Posterior vena cava (tissue), 2 donors: ENCODE results near the gene CLIP3. TPM values are rescaled to one million over a fixed set of nuclear protein-coding genes. Genes with fewer than 3 reads are reported as not detected.
A peak's percentile ranks its signal among the peaks of the same experiment; 100 is the strongest.

Experiments
- DNase-seq: peaks from one replicate; pipeline ENCODE4 v3.0.0-alpha.2; 2020; ENCODE audit warnings: low spot score
- intact Hi-C, 2 donors: fragments of 100-400 bp; cut with DNase I; formaldehyde crosslinking; loops; one replicate each; pipeline versions ENCODE4 v1.14.1 to v1.14.2; 2022 to 2023
- total RNA-seq, 2 donors: library from RNA; stranded (reverse); fragmentation: NEBNext Ultra II Directional; extraction: Animal tissue kit (Norgen Biotek cat#: 25700); gene quantifications; one replicate each; pipeline ENCODE4 v1.2.1, GENCODE V29; 2021
- donor health status: DM: yes; HTN: yes; CAD: no.
- donor health status: DM: yes; HTN: yes; CAD: no.

Gene CLIP3
- total RNA-seq, 2 donors from 2014 or later: 30.4 to 32.0 TPM

DNA sequence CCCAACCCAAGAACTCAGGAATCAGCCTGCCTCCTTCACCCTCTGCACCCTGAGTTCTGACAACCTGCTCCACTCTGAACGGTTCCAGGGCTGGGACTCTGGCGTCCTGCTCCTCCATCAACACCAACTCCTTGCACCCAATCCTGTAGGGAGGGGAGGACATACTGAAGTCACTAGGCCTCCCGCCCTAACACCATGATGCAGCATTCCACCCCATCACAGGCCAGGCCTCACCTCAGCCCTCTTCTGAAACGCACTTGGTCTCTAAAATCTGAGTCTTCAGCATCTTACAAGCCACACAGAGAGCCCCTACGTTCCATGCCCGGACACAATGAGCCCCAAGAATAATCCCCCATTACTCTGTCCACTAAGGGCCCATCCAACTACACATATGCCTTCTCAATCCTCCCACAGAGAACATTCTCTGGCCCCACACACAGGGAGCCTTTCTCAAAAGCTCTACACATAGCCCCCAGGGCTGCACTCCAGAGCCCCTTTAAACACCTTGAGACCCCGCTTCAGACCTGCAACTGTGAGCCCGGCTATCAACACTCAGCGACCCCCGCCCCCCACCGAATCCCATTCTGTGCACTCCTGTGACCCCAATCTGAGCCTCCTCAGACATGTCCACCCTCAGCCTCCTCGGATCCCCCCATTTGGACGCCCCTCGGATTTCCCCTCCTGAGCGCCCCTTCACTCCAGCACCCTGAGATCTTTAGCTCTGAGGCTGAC, 19.2 kb downstream of the CLIP3 start:
- no peak for DNase-seq
- intact Hi-C loops: no loop called here

DNA sequence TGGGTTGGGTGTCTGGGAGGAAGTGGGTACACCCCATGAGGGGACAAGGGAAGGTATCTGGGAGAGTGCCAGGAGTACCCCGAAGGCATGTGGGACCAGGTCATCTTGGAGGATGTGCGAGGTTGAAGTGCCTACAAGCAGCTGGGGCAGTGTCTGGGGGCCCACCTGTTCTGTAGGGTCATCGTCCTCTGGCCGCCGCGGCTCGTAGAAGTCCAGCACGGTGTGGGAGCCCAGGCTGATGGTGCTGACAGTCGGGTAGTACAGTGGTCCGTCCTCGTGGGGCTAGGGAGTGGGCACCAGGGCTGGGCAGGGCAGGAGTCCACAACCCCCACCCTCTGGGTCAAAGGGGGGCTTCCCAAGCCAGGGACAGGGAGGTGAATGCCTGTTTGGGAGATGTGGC, 22.3 kb downstream of the CLIP3 start:
- intact Hi-C loops: no loop called here
- no peak for DNase-seq

DNA sequence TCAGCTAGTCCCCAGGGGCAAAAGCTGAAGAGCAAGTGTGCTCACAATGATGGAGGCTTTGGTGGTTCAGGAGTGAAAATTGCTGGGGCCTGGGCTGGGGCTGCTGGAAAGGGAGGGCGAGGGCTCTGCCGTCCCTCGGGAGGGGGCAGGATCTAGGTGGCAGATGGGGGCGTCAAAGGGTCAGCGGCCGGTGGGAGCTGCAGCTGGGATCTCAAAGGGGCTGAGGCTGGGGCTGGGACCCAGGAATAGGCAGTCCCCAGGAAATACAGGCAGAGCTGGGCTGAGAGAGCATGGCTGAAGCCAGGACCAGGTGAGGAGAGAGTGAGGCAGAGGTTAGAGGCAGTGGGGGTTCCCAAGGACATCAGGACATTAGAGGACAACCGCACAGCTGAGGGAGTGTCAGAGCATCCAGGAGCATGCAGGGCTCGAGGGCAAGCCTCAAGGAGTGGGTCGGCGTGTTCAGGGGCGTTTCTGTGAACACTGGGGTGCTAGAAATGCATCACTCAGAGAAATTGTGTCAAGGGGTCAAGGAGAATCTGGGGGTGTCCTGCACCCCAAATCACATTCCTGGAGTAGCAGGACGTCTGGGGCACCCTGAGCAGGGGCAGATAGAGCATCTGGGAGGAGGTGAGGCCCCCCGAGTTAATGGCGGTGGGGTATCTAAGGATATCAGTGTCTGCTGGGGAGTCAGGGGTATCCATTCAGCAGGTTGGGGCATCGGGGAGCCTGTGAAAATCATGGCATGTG, 22.9 kb downstream of the CLIP3 start:
- no peak for DNase-seq
- intact Hi-C loops: no loop called here

DNA sequence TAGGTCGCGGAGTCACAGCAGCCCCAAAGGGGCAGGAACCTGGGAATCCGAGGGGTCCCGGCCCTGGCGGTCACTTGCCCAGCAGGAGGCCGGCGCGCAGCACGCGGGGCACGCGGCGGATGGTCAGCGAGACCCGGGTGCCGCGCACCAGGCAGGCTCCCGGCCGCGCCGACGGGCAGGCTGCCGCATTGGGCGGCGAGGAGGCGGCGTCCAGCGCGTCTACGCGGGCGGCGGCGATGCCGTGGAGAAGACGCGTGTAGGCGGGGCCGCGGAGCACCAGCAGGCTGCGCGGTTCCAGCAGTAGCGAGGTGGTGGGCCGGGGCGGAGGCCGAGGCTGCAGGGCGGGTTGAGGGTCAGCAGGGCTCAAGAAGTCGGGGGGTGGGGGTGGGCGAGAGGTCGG, 23.5 kb downstream of the CLIP3 start:
- intact Hi-C loops: no loop called here
- peak; percentile 92 for DNase-seq

- intact Hi-C loops: no loop called here
- no peak for DNase-seq
Measured at GRCh38 chr19:36008336-36008978, 24.2 kb downstream of the CLIP3 start, which contains the start of gene SYNE4. Gene SYNE4, minus strand, starts transcription at chr19:36008813. Its CDS starts 132 bp downstream, at chr19:36008681.

GRCh38 chr19:36006955-36007354, 25.7 kb downstream of the CLIP3 start:
- intact Hi-C loops: no loop called here

GRCh38 chr19:36003284-36003683, 29.4 kb downstream of the CLIP3 start:
- DNase-seq: no peak
- intact Hi-C loops: no loop called here

More at GRCh38 chr19:36006955-36007354, 25.7 kb downstream of the CLIP3 start:
- DNase-seq: no peak

- intact Hi-C loops: no loop called here
- DNase-seq: no peak
Measured at GRCh38 chr19:36001605-36002004, 31.1 kb downstream of the CLIP3 start.

- intact Hi-C loops: no loop called here
- DNase-seq: no peak
Measured at GRCh38 chr19:35996777-35997176, 35.9 kb downstream of the CLIP3 start.

DNA sequence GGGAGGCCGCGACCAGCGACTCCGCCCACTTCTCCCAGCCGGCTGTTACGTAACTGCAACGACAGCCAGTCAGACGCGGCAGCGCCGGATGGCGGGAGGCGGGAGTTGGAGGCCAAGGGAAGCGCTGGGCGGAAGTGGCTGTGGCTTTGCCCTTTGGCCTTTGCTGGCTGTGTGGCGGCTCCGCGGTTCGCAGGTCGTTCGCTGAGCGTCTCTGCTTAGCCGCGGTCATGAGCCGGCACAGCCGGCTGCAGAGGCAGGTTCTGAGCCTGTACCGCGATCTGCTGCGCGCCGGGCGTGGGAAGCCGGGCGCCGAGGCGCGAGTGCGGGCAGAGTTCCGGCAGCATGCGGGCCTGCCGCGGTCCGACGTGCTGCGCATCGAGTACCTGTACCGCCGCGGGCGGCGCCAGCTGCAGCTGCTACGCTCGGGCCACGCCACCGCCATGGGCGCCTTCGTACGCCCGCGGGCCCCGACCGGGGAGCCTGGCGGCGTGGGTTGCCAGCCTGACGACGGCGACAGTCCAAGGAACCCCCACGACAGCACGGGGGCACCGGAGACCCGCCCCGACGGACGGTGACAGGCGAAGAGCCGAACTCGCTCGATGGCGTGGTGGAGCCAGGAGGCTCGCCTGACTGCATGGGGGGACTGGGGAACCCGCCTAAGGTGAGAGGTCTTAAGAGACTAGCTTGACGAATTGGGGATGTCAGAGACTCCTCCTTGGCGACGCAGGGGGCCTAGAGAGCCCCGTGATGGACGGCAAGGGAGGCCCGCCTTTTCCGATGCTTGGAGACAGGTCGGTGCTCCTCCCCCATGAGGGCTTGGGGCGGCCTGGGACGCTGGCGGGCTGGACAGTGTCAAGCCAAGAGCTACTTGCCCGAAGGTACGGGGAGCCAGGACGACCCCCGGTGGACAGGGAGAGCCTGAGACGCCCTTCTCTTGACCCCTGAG, 37.4 kb downstream of the CLIP3 start, which contains the start of gene SDHAF1:
Gene SDHAF1 (plus strand): TSS at position 141 of the 946 bp plus-strand sequence. CDS start 87 bp downstream, at position 228.
- DNase-seq: peak; percentile 99
- intact Hi-C loops: no loop called here

DNA sequence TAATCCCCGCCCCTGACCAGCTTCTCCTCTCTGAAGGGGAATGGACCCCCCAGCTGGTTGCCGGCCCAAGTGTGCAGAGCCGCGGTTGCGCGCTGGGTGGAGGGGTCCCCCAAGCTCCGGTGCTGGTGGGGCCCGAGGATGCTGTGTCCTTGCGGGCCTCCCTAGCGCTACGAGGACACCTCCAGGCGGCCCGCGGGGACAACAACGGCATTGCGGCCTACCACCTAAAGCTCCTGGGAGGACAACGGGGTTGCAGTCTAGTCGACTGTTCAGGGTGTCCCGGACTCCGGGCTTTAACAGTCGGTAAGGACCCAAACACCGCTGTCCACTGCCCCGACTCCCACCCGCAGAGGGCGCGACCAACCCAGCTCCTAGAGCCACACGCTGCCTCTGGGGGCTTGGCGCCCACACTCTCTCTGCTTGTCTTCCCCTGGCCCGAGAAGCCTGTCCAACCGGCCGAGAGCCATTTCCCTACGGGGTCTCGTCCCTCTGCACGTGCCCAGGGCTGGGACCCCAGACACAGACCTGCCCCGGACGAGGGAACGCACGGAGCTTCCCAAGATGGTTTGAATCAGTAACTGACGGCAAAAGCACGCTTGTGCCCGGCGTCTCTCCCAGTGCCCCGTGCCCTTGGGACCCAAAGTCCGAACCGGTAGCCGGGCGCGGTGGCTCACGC, 38.6 kb downstream of the CLIP3 start:
- intact Hi-C loops: no loop called here
- DNase-seq: no peak

GRCh38 chr19:35992907-35993765, 39.5 kb downstream of the CLIP3 start:
- no peak for DNase-seq
- intact Hi-C loops: no loop called here

DNA sequence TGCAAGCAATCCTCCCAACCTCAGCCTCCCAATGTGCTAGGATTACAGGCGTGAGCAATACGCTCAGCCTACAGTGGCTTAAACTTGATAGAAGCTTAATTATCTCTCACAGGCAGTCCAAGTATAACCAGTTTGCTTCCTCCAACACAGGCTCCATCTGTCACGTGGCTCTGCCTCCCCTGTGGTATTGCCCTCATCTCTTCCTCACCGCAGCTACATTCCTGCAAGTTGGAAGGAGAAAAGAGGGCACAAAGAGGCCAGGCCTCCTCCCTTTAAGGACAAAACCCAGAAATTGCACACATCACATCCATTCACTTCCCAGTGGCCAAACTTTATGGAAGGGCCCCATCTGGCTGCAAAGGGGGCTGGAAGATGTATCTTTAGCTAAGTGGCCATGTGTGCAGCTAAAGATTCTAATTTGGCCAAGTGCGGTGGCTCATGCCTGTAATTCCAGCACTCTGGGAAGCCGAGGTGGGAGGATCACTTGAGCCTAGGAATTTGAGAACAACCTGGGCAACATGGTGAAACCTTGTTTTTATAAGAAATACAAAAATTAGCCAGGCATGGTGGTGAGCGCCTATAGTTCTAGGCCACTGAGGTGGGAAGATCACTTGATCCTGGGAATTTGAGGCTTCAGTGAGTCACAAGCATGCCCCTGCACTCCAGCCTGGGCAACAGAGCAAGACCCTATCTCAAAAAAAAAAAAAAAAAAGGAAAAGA, 40.8 kb downstream of the CLIP3 start:
- intact Hi-C loops: no loop called here
- no peak for DNase-seq

DNA sequence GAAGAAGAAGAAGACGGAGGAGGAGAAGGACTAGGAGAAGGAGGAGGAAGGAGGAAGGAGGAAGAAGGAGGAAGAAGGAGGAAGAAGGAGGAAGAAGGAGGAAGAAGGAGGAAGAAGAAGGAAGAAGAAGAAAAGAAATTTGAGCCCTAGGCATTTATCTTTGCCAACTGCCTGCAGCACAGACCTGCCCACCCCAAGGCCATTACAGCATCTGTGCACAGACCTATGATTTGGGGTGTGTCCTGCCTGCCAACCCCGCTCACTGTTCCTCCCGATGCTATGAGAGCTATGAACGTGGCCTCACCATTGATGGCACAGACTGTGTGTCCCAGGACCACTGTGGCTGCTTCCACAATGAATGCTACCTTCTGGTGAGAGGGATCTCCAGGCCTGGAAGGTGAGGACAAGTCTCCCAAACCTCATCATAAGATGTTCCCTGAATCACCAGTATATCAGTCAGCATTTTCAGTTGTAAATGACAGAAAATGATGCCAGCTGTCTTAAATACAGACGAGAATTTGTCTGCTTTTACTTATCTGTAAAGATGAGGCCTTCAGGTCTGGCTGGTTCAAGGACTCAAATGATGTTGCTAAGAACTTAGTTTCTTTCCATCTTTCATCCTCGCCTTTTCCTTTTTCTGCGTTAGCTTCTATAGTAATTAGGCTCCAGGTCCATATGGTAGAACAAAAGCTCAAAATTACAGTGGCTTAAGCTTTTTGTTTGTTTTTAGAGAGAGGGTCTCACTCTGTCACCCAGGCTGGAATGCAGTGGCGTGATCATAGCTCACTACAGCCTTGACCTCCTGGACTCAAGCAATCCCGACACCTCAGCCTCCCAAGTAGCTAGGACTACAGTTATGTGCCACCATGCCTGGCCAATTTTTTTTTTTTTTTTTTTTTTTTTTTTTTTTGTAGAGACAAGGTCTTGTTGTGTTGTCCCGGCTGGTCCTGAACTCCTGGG, 41.6 kb downstream of the CLIP3 start:
- intact Hi-C loops: no loop called here
- DNase-seq: no peak

- intact Hi-C loops: no loop called here
- DNase-seq: no peak
Measured at GRCh38 chr19:35990156-35990555, 42.5 kb downstream of the CLIP3 start.

DNA sequence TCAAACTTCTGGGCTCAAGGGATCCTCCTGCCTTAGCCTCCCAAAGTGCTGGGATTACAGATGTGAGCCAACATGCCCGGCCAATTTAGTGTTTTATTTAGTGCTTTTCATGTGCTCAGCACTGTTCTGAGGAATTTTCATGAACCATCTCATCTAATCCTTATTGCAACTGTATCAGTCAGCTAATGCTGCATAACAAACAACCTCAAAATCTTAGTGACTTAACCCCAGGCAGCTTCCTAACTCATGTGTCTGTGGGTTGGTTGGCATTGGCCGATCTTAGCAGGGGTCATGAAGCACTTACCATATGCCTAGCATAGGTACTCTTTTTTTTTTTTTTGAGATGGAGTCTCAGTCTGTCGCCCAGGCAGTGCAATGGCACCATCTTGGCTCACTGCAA, 43.8 kb downstream of the CLIP3 start:
- DNase-seq: no peak
- intact Hi-C loops: no loop called here
